Tibial artery (tissue), 4 donors: ENCODE measurements around the gene MTCL1.

Experiments
- DNase-seq, 2 donors: peaks; one replicate each; pipeline ENCODE4 v3.0.0-alpha.2; 2019
- H3K27ac ChIP-seq, 2 donors: fragments of 200-600 bp; sonication (generic) in 1 of 2; 1 replicate in 1 of 2; 2 replicates in 1 of 2; pipeline ENCODE4 v1.5.1; 2018 to 2019; ENCODE audit warnings: mild to moderate bottlenecking in 1 of 2
- H3K27me3 ChIP-seq, 2 donors: fragments of 200-600 bp; sonication (generic) in 1 of 2; one replicate each; pipeline versions ENCODE4 v1.5.1 to v1.6.0; 2016 to 2019
- H3K36me3 ChIP-seq, 3 donors: fragments of 200-600 bp; sonication (generic) in 2 of 3; one replicate each; pipeline ENCODE4 v1.5.1; 2016 to 2019; ENCODE audit warnings: mild to moderate bottlenecking in 2 of 3
- H3K4me1 ChIP-seq, 4 donors: fragments of 200-600 bp; sonication (generic) in 2 of 4; 1 replicate in 3 of 4; 2 replicates in 1 of 4; pipeline ENCODE4 v1.5.1; 2016 to 2019
- H3K4me3 ChIP-seq, 2 donors: fragments of 200-600 bp; sonication (generic) in 1 of 2; 1 replicate in 1 of 2; 2 replicates in 1 of 2; pipeline ENCODE4 v1.5.1; 2018 to 2019; ENCODE audit warnings: mild to moderate bottlenecking in 2 of 2
- H3K9me3 ChIP-seq, 3 donors: fragments of 200-600 bp; sonication (generic) in 1 of 3; one replicate each; pipeline ENCODE4 v1.5.1; 2016 to 2019
- intact Hi-C: fragments of 100-400 bp; cut with DNase I; formaldehyde crosslinking; loops from one replicate; pipeline ENCODE4 v1.15.0; 2023; ENCODE audit warnings: low total_unique reads
- TF ChIP-seq, protein P1 (sequence below), 2 experiments: fragments of 200-600 bp in 1 of 2; fragments of 450-650 bp in 1 of 2; IDR thresholded peaks; one replicate each; pipeline ENCODE4 v1.5.1; 2017 to 2019; ENCODE audit warnings: antibody characterized with exemption in 2 of 2, mild to moderate bottlenecking in 1 of 2, moderate library complexity in 1 of 2

MTCL1 gene

DNA sequence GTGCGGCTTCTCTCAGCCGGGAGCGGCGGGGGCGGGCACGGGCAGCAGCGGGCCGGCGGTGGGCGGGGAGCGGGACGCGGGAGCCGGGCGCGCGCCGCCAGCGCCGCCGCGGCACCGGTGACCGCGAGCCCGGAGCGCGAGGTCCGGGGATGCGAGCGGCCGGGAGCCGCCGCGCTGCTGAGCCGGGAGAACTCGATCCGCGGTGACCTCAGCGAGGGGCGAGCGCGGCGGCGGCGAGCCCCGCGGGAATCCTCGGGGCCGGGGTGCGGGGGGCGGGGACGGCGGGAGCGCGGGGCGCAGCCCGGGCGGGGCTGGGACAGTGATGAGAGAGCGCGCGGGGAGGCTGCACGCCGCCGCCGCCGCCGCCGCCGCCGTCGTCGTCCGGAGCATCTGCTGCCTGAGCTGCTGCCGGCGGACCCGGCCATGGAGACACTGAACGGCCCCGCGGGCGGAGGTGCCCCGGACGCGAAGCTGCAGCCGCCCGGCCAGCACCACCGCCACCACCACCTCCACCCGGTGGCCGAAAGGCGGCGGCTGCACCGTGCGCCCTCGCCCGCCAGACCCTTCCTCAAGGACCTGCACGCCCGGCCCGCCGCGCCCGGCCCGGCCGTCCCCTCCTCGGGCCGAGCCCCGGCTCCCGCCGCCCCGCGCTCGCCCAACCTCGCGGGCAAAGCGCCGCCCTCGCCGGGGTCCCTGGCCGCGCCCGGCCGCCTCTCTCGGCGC lies at the start of gene MTCL1:
MTCL1 (plus strand) TSS at position 319 of the 723 bp plus-strand sequence; CDS start at position 424, 105 bp downstream.
- Histone ChIP-seq H3K27ac (peak within 1 kb of the TSS; percentile 85 to 94), H3K36me3 (no peaks in the 10 kb centered on the region), H3K4me1 (peaks cover 0 to 23% (median 20%) of the 10 kb centered on the region in 4 donors), H3K9me3 (no peaks in the 10 kb centered on the region), H3K4me3 (peak within 1 kb of the TSS; percentile 65 to 68), H3K27me3 (no peaks in the 10 kb centered on the region)
- TF ChIP-seq, protein P1, sequence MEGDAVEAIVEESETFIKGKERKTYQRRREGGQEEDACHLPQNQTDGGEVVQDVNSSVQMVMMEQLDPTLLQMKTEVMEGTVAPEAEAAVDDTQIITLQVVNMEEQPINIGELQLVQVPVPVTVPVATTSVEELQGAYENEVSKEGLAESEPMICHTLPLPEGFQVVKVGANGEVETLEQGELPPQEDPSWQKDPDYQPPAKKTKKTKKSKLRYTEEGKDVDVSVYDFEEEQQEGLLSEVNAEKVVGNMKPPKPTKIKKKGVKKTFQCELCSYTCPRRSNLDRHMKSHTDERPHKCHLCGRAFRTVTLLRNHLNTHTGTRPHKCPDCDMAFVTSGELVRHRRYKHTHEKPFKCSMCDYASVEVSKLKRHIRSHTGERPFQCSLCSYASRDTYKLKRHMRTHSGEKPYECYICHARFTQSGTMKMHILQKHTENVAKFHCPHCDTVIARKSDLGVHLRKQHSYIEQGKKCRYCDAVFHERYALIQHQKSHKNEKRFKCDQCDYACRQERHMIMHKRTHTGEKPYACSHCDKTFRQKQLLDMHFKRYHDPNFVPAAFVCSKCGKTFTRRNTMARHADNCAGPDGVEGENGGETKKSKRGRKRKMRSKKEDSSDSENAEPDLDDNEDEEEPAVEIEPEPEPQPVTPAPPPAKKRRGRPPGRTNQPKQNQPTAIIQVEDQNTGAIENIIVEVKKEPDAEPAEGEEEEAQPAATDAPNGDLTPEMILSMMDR (IDR thresholded peaks at IDR 0.05): no peak
- DNase-seq: peak in 1 of 2 donors; percentile 67
- intact Hi-C loops: no loop called here

- Histone ChIP-seq H3K9me3 (no peaks in the 10 kb centered on the region), H3K4me1 (no peaks in the 10 kb centered on the region), H3K4me3 (no peak overlapping the region), H3K27me3 (peaks cover 0 to 4% of the 10 kb centered on the region in 2 donors), H3K36me3 (no peaks in the 10 kb centered on the region), H3K27ac (no peak overlapping the region)
- no peak for DNase-seq
- TF ChIP-seq, protein P1 (IDR thresholded peaks at IDR 0.05): no peak
- intact Hi-C loops: loop anchor here (5.0 kb wide), 1 partner anchor 326 kb away; no protein-coding TSS in a partner anchor
These were observed 49.1 kb upstream of the MTCL1 start for GRCh38 chr18:8656232-8656631.

- intact Hi-C loops: loop anchor here (5.0 kb wide), 1 partner anchor 325 kb away; no protein-coding TSS in a partner anchor
- no peak overlapping the region for H3K27ac ChIP-seq
- no peaks in the 10 kb centered on the region for H3K36me3 ChIP-seq
- no peaks in the 10 kb centered on the region for H3K4me1 ChIP-seq
- TF ChIP-seq, protein P1 (IDR thresholded peaks at IDR 0.05): no peak
- peaks cover 0 to 4% of the 10 kb centered on the region in 2 donors for H3K27me3 ChIP-seq
- no peak overlapping the region for H3K4me3 ChIP-seq
- H3K9me3 ChIP-seq: no peaks in the 10 kb centered on the region
- no peak for DNase-seq
These were observed 48.1 kb upstream of the MTCL1 start for GRCh38 chr18:8657050-8657820.

DNA sequence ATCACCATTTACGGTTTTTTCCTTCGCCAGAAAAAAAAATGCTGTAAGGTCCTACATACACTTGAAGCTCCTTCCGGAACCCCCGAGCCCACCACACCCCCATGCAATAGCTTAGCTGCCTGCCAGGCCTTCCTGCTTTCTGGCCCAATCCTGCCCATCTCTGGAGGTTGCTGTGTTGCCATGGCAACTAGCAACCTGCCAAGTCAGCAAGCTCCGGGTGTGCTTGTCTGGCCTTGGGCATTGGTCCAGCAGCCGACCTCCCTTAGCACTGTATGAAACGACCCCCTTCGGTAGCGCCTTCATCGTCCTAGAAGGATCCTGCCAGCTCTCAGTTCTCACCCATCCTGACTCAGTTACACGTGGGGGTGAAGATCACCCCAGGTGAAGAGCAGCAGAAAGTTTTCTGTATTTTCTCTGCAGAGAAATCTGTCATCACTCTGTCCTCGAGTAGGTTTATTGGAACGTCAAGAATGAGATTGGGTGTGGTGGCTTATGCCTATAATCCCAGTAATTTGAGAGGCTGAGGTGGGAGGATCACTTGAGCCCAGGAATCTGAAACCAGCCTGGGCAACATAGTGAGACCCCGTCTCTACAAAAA lies 47.4 kb upstream of the MTCL1 start:
- Histone ChIP-seq H3K4me1 (no peaks in the 10 kb centered on the region), H3K4me3 (no peak overlapping the region), H3K27me3 (peaks cover 0 to 4% of the 10 kb centered on the region in 2 donors), H3K36me3 (no peaks in the 10 kb centered on the region), H3K27ac (no peak overlapping the region), H3K9me3 (no peaks in the 10 kb centered on the region)
- TF ChIP-seq, protein P1 (IDR thresholded peaks at IDR 0.05): no peak
- no peak for DNase-seq
- intact Hi-C loops: loop anchor here (5.0 kb wide), 1 partner anchor 324 kb away; no protein-coding TSS in a partner anchor

- Histone ChIP-seq H3K9me3 (no peaks in the 10 kb centered on the region), H3K36me3 (no peaks in the 10 kb centered on the region), H3K4me1 (no peaks in the 10 kb centered on the region), H3K4me3 (no peak overlapping the region), H3K27me3 (peaks cover 0 to 4% of the 10 kb centered on the region in 2 donors), H3K27ac (no peak overlapping the region)
- TF ChIP-seq, protein P1 (IDR thresholded peaks at IDR 0.05): no peak
- DNase-seq: no peak
- intact Hi-C loops: loop anchor here (5.0 kb wide), 1 partner anchor 323 kb away; no protein-coding TSS in a partner anchor
These were observed 46.4 kb upstream of the MTCL1 start for GRCh38 chr18:8658858-8659485.
